ENCODE measurements around the gene SAMD1.

- no peak for TF ChIP-seq CTCF (IDR thresholded peaks at IDR 0.05)
- TF ChIP-seq POLR2A (IDR thresholded peaks at IDR 0.05): no peak
Observed at GRCh38 chr19:14072535-14073260, 17.9 kb downstream of the SAMD1 start, which contains the start of gene MISP3.

All from lower leg skin (tissue), 3 donors.